Measurements from ENCODE around the gene TRIP13.

- TF ChIP-seq EZH2 (IDR thresholded peaks at IDR 0.05; ENCODE audit: insufficient read depth, poor library complexity, severe bottlenecking) = no peak
- no peak for TF ChIP-seq EZH2phosphoT487 (IDR thresholded peaks at IDR 0.05; ENCODE audit: insufficient read depth, low read depth)
Measured at GRCh38 chr5:909994-910768, 17.5 kb downstream of the TRIP13 start.
